Osteocyte (in vitro differentiated cells): ENCODE results near the gene IFI6. TPM values are rescaled to one million over a fixed set of nuclear protein-coding genes. Genes with fewer than 3 reads are reported as not detected.

ENCODE experiments used
- DNase-seq: peaks from one replicate; pipeline ENCODE4 v3.0.0; 2021; ENCODE audit warnings: mixed read lengths; ENCODE audit not compliant: unreplicated experiment; ENCODE audit errors: extremely low spot score
- H3K27ac Mint-ChIP-seq: one replicate; pipeline ENCODE4 v1.8.0; 2021; ENCODE audit warnings: mild to moderate bottlenecking, mixed read lengths; ENCODE audit not compliant: unreplicated experiment
- H3K27me3 Mint-ChIP-seq: one replicate; pipeline ENCODE4 v1.8.0; 2021; ENCODE audit warnings: mixed read lengths; ENCODE audit not compliant: unreplicated experiment
- H3K36me3 Mint-ChIP-seq: one replicate; pipeline ENCODE4 v1.8.0; 2021; ENCODE audit warnings: mixed read lengths; ENCODE audit not compliant: unreplicated experiment
- H3K4me1 Mint-ChIP-seq: one replicate; pipeline ENCODE4 v1.8.0; 2021; ENCODE audit warnings: mixed read lengths; ENCODE audit not compliant: unreplicated experiment
- H3K4me3 Mint-ChIP-seq: one replicate; pipeline ENCODE4 v1.8.0; 2021; ENCODE audit warnings: mild to moderate bottlenecking, moderate library complexity, mixed read lengths; ENCODE audit not compliant: unreplicated experiment
- H3K9me3 Mint-ChIP-seq: one replicate; pipeline ENCODE4 v1.8.0; 2021; ENCODE audit warnings: mixed read lengths; ENCODE audit not compliant: unreplicated experiment
- total RNA-seq: library from RNA; stranded (reverse); gene quantifications from 2 replicates; pipeline ENCODE4 v1.2.1, GENCODE V29; 2021
- TF ChIP-seq, protein P1 (sequence below): fragments of 200-600 bp; sonication (generic); IDR thresholded peaks from 2 replicates; pipeline ENCODE4 v1.5.0; 2021; ENCODE audit warnings: antibody characterized with exemption, mild to moderate bottlenecking, moderate library complexity

IFI6 gene
- total RNA-seq, 1 donor from 2014 or later: 54.1 TPM

DNA sequence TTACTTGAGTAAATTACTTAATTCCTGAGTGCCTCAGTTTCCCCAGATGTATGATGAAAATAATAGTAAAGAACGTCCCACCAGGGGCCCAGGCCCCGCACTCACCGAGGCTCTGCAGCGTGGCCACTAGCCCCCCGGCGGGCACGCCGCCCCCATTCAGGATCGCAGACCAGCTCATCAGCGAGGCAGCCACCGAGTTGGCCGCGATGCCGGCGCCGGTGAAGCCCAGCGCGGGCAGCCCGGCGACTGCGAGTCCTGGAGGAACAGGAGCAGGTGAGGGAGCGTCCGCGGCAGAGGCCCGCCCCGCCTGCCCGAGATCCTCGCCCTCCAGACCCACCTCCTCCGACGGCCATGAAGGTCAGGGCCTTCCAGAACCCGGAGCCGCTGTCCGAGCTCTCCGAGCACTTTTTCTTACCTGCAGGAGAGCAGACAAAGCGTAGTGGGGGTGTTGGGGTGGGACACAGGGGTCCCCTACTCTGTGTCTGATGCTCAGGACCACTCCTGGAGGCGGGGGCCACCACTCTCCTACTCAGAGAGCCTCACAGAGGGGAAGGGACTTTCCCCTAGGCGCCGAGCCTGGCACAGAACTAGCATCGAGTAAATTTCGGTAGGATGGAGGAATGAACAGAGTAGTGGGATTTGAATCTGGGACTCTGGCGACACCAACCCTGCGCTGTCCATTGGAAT is 3.7 kb downstream of the IFI6 start:
- H3K27ac Mint-ChIP-seq: no peak overlapping the region
- TF ChIP-seq, protein P1, sequence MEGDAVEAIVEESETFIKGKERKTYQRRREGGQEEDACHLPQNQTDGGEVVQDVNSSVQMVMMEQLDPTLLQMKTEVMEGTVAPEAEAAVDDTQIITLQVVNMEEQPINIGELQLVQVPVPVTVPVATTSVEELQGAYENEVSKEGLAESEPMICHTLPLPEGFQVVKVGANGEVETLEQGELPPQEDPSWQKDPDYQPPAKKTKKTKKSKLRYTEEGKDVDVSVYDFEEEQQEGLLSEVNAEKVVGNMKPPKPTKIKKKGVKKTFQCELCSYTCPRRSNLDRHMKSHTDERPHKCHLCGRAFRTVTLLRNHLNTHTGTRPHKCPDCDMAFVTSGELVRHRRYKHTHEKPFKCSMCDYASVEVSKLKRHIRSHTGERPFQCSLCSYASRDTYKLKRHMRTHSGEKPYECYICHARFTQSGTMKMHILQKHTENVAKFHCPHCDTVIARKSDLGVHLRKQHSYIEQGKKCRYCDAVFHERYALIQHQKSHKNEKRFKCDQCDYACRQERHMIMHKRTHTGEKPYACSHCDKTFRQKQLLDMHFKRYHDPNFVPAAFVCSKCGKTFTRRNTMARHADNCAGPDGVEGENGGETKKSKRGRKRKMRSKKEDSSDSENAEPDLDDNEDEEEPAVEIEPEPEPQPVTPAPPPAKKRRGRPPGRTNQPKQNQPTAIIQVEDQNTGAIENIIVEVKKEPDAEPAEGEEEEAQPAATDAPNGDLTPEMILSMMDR: no peak
- peaks cover 3% of the 10 kb centered on the region for H3K36me3 Mint-ChIP-seq
- no peak overlapping the region for H3K4me3 Mint-ChIP-seq
- peaks cover 35% of the 10 kb centered on the region for H3K4me1 Mint-ChIP-seq
- no peak for DNase-seq
- no peaks in the 10 kb centered on the region for H3K9me3 Mint-ChIP-seq
- no peaks in the 10 kb centered on the region for H3K27me3 Mint-ChIP-seq

DNA sequence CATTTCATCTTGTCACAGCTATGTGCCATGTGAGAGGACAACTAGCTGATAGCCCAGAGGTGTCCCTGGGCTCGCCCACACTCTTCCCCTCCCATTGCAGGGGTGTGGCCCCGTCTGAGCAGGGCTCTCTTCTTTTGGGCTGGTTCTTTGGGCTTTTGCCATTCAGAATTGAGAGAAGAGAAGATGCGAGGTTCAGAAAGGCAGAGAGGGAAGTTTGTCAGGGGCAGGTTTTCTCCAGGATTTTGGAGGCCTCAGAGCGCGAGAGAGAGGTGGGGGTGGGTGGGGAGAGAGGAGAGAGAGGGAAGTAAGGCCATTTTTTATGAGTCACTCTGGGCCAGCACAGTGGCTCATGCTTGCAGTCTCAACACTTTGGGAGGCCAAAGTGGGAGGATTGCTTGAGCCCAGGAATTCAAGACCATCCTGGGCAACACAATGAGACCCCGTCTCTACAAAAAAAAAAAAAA is 5.2 kb downstream of the IFI6 start:
- no peak for DNase-seq
- Mint-ChIP-seq H3K27ac (no peak overlapping the region), H3K27me3 (no peaks in the 10 kb centered on the region), H3K4me3 (no peak overlapping the region), H3K4me1 (peaks cover 29% of the 10 kb centered on the region), H3K36me3 (peaks cover 3% of the 10 kb centered on the region), H3K9me3 (no peaks in the 10 kb centered on the region)
- TF ChIP-seq, protein P1: no peak

DNA sequence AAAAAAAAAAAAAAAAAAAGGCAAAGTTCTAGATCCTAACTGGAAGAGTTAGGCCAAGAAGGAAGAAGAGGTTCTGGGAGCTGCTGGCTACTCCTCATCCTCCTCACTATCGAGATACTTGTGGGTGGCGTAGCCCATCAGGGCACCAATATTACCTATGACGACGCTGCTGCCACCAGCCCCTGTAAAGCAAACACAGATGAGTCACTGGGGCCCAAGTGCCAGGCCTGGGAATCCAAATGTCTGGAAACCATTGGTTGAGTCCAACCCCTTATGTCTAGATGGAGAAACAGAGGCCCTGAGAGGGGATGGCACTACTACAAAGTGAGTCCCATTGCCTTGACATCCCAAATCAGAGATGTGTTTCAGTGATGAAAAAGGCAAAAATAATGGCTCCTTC is 5.7 kb downstream of the IFI6 start:
- TF ChIP-seq, protein P1: no peak
- Mint-ChIP-seq H3K36me3 (peaks cover 3% of the 10 kb centered on the region), H3K4me1 (peaks cover 23% of the 10 kb centered on the region), H3K27ac (no peak overlapping the region), H3K4me3 (no peak overlapping the region), H3K27me3 (no peaks in the 10 kb centered on the region), H3K9me3 (no peaks in the 10 kb centered on the region)
- DNase-seq: no peak

DNA sequence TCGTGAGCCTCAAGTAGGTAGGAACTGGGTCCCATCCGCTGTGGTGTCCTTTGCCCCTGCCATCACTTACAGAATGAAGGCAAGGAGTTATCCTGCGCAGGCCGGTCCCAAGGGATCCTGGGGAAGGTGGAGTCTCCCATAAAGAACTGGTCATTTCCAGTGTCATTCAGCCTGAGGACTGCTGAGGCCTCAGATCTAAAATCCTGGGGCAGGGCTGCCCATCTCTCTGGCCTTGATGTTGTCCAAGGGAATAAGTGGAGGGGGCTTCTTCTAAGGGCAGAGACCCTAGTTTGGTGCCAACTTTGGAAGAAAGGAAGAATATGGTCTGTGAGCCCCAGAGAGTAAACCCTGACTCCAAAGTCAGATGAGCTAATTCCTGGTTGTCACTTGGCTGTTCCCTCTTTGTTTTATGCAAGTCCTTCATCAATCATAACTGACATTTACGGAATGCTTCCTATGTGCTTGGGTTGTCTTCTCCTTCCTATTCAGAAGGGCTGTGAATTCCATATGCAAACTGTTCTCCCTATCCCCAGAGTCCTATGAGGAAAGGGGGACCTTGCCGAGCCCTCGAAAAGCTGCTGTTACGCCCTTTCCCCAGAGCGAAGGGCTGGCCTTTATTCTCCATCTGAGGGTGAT is 6.9 kb downstream of the IFI6 start:
- TF ChIP-seq, protein P1: no peak
- H3K27ac Mint-ChIP-seq: no peak overlapping the region
- H3K4me3 Mint-ChIP-seq: no peak overlapping the region
- no peak for DNase-seq
- H3K4me1 Mint-ChIP-seq: peaks cover 20% of the 10 kb centered on the region
- H3K27me3 Mint-ChIP-seq: no peaks in the 10 kb centered on the region
- H3K9me3 Mint-ChIP-seq: no peaks in the 10 kb centered on the region
- peaks cover 3% of the 10 kb centered on the region for H3K36me3 Mint-ChIP-seq

DNA sequence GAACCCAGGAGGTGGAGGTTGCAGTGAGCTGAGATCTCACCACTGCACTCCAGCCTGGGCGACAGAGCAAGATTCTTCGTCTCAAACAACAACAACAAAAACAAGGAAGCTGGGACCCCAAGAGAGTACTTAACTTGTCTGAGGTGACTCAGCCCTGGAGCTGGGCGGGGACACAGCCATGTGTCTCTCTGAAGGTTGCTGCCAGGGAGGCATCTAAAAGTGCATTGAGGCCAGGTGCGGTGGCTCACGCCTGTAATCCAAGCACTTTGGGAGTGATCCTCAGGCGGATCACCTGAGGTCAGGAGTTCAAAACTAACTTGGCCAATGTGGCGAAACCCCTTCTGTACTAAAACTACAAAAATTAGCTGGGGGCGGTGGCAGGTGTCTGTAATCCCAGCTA is 7.7 kb downstream of the IFI6 start:
- Mint-ChIP-seq H3K36me3 (peaks cover 3% of the 10 kb centered on the region), H3K9me3 (no peaks in the 10 kb centered on the region), H3K4me3 (no peak overlapping the region), H3K4me1 (peaks cover 20% of the 10 kb centered on the region), H3K27ac (no peak overlapping the region), H3K27me3 (no peaks in the 10 kb centered on the region)
- no peak for DNase-seq
- TF ChIP-seq, protein P1: no peak
